ENCODE data around the gene MACO1.
"Not testable (repeated sequence)": the region's sequence is repeated elsewhere in the genome, so short reads cannot be mapped to it uniquely, and the experiment has no call there.

Gene MACO1

DNA sequence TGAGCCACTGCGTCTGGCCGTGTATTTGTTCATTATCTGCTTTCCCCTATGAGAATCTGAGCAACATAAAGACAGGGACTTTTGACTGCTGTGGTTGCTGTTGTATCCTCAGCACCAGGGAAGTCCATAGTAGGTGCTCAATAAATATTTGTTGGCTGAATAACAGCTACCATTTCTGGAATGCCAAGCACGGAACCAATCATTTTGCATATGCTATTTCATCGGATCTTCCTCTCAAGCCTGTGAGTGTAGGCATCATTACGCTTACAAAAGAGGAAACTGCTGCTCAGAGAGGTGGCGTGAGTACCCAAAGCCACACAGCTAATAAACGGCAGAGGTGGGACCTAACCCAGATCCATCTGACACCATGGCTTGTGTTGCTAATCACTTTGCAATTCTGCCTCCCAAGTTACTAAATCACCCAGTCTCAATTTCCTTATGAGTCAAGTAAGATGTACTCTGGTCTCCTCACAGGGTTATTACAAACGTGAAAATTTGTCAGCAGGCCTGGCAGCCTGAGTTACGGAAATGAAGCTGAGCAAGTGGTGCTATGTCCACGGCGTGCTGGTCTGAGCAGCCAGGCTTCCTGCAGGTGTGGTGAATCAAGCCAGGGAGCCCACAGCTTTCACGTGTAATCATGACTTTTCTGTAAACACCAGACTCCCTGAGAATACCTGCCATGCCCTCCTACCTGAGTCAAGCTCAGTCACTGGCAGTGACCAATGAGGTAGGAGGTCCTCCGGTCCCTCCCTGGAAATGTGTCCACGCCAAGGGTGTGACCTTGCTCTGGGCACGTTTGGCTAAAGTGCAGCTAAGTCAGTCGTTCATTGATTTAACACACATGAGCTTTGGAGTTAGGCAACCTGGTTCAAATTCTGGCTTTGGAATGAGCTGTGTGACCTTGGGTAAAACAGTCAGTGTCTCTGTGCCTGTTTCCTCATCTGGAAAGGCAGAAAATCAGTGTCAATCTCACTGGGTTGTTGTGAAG lies 5.3 kb upstream of the MACO1 start:
- DNase-seq (ENCODE audit: low read depth): no peak

DNA sequence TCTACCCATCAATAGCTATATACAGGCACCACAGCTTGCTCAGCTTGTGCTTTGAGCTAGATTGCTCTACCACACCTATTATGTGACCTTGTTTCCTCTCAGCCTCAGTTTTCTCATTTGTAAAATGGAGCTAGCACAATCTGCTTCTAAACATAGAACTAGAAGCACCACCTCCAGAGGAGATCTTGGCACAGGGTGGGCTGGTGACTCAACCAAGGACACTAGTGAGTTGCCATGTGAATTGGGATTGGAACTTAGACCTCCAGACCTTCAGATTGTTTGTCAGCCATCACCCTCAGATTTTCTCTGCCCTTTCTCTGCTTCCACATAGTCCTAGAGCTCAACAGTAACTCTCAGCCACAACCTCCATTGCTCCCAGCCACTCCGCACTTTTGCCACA lies 3.0 kb upstream of the MACO1 start:
- no peak for DNase-seq (ENCODE audit: low read depth)

DNA sequence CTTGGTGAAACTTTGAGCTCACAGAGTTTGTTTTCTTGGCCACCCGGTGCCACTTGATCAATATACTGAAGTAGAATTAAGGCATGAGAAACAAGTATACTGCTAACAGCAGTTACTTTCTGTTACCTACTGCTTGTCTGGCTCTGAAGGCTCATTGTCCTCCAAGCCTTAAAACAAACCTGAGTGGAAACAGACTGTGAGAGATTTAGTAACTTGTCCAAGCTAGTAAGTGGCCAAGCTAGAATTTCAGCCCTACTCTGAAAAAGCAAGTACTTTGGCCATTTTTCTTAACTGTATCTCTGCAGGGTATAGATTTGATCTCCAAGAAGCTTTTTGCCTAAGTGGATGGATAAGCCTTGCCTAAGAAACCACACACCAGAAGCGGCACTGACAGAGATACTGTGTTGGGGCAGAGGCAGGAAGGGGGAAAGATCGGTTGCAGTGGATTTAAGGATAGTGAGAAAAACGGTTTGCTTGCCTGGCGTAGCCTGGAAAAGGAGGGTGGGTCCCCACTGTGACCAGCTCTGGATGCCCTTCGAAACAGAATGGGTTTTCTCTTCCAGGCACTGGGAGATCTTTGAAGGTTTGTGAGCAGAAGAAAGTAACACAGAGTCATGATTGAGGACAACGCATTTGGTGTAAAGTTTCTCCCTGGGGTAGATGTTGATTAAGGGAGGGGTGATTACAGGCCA lies 2.1 kb upstream of the MACO1 start:
- no peak for DNase-seq (ENCODE audit: low read depth)

- no peak for DNase-seq (ENCODE audit: low read depth)
Observed at GRCh38 chr1:25430967-25431881, 527 bp downstream of the MACO1 start.

DNA sequence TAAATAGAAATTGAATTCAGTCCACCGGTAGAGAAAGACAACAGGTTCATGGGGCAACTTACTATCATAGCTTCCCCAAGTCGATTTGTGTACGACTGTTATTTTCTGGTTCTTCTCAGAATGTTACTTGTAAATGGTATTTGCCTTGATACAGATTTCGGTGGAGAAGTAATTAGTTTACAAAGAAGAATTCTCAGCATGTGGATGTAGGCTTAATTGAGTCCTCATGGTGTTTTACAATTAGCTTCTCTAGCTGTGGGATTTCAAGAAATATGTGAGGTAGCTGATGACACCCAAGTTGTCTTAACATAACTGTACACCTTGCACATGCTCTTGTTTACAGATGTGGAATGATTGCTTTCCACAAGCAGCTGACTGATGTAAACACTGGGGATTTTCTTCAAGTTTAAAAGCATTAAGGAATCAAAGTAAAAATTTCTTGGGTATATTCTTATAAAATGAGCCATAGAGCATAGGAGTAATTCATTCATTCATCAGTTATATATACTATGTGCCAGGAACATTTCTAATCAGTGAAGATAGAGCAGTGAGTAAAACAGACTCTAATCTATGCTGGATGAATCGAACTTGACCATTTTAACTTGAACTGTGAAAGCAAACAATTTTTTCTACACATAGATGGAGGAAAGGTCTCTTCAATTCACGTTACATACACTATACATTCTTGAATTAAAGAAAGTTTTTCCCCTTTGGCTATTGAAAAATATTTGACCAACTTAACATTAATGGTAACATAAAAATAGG lies 1.4 kb downstream of the MACO1 start:
- no peak for DNase-seq (ENCODE audit: low read depth)

- no peak for DNase-seq (ENCODE audit: low read depth)
Observed at GRCh38 chr1:25432749-25433388, 2.2 kb downstream of the MACO1 start.

DNA sequence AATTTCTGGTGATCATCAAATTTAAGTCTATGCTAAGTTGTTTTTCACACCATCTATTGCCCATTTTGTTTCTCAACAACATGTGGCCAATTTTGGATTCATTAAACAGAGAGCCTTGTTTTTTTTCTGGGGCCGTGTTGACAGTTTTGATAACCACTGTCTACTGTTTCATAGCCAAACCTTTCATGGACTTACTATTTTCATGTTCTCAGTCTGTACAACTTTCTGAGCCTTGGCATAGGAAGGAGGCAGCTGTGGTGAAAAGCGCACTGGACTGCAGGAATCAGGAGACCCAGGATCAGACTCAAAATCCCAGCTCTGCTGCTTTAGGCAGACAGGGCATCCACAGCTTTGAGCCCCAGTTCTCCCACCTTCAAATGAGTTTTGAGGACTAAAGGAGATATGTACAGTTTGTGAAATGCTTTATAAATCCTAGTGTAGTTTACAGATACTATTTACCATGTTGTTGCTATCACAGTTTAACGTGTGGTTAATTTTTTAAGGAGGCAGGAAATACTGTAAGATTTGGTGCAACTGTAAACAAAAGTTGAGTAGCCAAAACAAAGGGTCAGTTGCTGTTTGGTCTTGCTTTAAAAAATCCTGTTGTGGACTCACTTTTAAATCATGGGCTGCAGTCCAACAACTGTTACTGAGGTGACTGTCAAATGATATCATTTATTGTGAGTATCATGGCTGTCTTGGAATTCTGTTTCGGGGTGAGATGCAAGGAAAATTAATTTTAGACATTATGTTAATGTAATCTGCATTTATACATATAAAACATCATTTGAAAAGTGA lies 2.9 kb downstream of the MACO1 start:
- no peak for DNase-seq (ENCODE audit: low read depth)

- no peak for DNase-seq (ENCODE audit: low read depth)
Observed at GRCh38 chr1:25435397-25436108, 4.9 kb downstream of the MACO1 start.

DNA sequence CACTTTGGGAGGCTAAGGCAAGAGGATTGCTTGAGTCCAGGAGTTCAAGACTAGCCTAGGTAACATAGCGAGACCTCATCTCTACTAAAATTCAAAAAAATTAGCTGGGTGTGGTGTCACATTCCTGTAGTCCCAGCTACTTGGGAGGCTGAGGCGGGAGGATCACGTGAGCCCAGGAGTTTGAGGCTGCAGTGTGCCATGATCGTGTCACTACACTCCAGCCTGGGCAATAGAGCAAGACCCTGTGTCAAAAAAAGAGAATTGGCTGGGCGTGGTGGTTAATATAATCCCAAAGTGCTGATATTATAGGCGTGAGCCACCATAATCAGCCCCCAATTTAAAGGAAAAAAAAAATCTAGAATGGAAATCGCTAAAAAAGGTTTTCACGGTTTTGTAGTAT lies 7.0 kb downstream of the MACO1 start:
- no peak for DNase-seq (ENCODE audit: low read depth)

- no peak for DNase-seq (ENCODE audit: low read depth)
Observed at GRCh38 chr1:25439287-25439686, 8.6 kb downstream of the MACO1 start.

GRCh38 chr1:25442178-25442577 lies 11.5 kb downstream of the MACO1 start:
- DNase-seq (ENCODE audit: low read depth): no peak

DNA sequence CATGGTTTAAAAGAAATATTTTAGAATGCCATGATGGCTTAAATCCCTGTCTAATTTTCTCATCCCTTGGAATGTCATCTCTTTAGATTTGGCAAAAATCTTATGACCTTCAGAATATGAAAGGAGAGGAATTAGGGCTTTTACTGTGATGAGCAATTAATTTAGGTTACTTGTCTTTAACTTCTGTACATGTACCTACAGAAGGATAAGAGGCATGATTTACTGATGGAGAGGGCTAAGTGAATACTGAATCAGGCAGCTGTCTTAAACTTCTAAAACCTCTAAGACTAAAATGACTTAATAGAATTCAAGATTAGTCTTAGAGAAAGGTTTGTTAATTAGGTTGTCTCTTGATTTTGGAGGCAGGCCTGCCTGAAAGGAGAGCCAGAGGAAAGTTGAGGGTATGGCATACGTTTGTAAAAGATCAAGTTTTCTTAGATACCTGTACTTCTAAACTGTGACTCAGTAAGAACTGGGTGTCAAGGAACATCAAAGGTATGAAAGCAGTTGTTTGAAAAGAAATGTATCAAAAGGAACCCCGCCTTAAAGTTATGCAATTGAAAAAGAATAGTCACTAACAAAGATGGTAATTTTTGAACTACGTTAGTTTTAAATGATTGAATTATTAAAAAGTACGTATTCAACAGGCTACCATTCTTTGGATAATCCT lies 12.5 kb downstream of the MACO1 start:
- no peak for DNase-seq (ENCODE audit: low read depth)

DNA sequence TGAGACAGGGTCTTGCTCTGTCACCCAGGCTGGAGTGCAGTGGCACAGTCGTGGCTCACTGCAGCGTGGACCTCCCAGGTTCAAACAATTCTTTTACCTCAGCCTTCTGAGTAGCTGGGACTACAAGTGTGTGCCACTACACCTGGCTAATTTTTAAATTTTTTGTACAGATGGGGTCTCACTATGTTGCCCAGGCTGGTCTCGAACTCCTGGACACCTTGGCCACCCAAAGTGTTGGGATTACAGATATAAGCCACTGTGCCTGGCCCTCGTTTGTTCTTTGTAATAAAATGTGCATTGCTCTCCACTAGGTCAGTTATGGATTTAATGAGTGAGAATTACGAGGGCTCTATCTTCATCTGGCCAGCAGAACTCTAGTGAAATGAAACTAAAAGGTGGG lies 13.9 kb downstream of the MACO1 start:
- not testable (repeated sequence) for DNase-seq (ENCODE audit: low read depth)

DNA sequence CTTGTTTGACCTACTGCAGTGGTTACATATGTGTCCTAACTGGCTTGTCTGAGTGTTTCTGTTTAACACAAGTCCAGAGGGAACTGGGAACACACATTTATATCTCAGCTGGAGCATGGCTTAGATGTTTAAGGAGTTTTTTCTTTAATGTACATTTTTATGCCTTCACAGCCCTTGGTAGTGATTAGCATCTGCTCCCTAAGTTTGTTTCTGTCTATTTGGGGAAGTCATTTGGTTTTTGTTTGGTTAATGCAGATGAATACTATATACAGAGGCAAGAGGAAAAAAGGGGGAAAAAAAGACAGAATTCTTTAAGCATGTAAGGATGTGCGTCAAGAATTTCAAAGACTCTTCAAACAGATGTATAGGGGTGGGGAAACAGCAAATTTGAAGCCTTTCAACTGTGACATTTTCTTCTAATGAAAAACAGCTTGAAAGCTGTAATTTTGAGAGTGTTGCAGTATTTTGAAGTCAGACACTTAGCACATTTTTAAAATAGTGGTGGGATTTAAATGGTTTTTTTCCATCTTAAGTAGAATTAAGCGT lies 15.4 kb downstream of the MACO1 start:
- DNase-seq (ENCODE audit: low read depth): no peak

GRCh38 chr1:25447547-25447946 lies 16.9 kb downstream of the MACO1 start:
- DNase-seq (ENCODE audit: low read depth): no peak

DNA sequence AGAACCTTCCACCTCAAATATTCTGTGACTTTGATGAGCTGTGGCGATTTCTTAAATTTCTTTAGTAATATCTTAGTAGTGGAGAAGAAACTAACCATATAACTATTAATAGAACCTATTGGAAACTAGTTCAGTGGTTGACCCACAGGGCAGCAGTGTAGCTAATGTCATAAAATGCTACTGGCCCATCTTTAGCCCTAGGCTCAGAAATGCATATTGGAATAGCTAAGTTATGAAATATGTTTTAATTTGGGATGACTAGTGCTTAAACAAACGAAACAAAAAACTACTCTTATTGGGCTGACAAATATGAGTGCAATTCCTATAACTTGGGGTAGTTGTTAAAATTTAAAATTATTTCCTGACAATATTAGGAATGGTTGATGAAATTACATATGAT lies 20.2 kb downstream of the MACO1 start:
- no peak for DNase-seq (ENCODE audit: low read depth)

DNA sequence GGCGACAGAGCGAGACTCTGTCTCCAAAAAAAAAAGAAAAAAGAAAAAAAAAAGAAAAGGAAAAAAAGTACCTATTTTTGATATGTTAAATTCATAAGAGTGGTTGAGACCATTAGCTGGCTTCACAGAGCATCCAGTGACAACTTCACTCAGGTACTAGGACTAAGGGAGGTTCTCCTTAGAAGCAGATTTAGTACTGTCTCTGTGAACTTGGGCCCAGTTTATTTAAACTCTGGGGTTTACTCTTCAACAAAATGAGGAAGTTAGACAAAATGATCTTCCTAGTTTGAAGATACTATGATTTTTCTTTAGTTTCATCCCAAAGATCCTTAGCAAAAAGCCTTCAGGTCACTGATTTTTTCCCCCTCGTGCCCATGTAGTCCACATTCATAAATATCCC lies 21.2 kb downstream of the MACO1 start:
- DNase-seq (ENCODE audit: low read depth): no peak

DNA sequence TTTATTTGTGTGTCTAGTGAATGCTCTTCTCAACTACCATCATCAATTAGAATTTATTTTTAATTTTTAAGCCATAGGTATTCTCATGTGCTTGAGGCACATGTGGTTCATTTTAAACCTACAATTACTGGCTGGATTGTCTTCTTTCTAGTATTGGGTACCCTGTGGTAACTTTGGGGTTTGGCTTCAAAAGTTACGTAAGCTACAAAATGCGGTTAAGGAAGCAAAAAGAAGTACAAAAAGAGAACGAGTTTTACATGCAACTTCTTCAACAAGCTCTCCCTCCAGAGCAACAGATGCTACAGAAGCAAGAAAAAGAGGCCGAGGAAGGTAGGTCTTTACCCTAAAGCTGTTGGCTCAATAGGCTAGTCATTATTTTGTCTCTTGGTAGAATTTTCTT lies 25.8 kb downstream of the MACO1 start:
- no peak for DNase-seq (ENCODE audit: low read depth)
